ENCODE results near the gene FGD1. TPM values are rescaled to one million over a fixed set of nuclear protein-coding genes. Genes with fewer than 3 reads are reported as not detected.
"Not testable (repeated sequence)": the region's sequence is repeated elsewhere in the genome, so short reads cannot be mapped to it uniquely, and the experiment has no call there.

The FGD1 gene
- total and polyA plus RNA-seq, 3 donors from 2014 or later = 5.2 to 6.3 (median 6.0) TPM

DNA sequence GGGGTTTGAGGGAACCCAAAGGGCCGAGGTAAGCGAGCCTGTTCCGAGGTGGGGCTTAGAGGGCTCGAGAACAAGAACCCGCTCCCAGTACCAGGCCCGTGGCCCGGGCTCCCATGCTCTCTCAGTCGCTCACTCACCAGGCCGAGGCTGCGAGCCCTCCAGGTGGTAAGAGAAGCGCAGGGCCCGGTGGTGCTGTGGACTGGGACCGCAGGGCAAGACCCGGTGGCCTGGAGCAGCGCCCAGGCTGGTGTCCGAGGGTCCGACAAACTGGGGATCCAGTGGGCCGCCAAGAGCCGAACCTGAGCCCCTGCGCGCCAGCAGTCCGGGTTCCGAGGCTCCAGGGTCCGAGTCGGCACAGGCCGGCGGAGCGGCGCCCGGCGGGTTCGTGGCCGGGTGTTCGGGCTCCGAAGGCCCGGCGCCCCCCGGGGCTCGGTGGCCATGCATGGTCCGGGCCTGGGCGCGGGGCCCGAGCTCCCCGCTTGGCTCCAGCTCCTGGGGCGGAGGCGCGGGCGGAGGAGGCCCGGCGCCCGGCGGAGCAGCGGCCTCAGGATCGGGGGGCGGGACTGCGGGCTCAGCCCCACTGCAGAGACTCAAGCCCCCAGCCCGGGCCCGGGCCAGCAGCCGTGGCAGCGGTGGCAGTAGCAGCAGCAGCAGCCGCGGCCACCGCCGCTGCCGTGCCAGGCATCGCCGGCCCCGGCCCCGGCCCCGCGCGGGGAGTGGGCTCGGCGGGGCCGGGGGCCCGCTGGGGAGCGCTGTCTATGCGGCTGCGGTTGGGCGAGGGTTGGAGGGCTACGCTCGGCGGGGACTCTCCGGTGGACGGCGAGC, 833 bp downstream of the FGD1 start:
- Histone ChIP-seq H3K36me3 (ENCODE audit: low read depth, missing control alignments) (no peaks in the 10 kb centered on the region), H3K27ac (peak overlapping the region; percentile 50 to 72), H3K27me3 (no peaks in the 10 kb centered on the region), H3K4me3 (peak overlapping the region; percentile 56 to 69), H3K4me1 (no peaks in the 10 kb centered on the region), H3K9me3 (no peaks in the 10 kb centered on the region)
- no peak for TF ChIP-seq POLR2A (IDR thresholded peaks at IDR 0.05)
- TF ChIP-seq, protein P1, sequence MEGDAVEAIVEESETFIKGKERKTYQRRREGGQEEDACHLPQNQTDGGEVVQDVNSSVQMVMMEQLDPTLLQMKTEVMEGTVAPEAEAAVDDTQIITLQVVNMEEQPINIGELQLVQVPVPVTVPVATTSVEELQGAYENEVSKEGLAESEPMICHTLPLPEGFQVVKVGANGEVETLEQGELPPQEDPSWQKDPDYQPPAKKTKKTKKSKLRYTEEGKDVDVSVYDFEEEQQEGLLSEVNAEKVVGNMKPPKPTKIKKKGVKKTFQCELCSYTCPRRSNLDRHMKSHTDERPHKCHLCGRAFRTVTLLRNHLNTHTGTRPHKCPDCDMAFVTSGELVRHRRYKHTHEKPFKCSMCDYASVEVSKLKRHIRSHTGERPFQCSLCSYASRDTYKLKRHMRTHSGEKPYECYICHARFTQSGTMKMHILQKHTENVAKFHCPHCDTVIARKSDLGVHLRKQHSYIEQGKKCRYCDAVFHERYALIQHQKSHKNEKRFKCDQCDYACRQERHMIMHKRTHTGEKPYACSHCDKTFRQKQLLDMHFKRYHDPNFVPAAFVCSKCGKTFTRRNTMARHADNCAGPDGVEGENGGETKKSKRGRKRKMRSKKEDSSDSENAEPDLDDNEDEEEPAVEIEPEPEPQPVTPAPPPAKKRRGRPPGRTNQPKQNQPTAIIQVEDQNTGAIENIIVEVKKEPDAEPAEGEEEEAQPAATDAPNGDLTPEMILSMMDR (IDR thresholded peaks at IDR 0.05) = no peak
- intact Hi-C loops (cut with DNase I; ENCODE audit: low total_unique reads) = no loop called here
- 5% methylated on average over 11 of the region's 86 CpGs; no CpG with 5 or more reads in 1 of the 2 donors for WGBS, 2 donors
- peak; percentile 21 for DNase-seq

DNA sequence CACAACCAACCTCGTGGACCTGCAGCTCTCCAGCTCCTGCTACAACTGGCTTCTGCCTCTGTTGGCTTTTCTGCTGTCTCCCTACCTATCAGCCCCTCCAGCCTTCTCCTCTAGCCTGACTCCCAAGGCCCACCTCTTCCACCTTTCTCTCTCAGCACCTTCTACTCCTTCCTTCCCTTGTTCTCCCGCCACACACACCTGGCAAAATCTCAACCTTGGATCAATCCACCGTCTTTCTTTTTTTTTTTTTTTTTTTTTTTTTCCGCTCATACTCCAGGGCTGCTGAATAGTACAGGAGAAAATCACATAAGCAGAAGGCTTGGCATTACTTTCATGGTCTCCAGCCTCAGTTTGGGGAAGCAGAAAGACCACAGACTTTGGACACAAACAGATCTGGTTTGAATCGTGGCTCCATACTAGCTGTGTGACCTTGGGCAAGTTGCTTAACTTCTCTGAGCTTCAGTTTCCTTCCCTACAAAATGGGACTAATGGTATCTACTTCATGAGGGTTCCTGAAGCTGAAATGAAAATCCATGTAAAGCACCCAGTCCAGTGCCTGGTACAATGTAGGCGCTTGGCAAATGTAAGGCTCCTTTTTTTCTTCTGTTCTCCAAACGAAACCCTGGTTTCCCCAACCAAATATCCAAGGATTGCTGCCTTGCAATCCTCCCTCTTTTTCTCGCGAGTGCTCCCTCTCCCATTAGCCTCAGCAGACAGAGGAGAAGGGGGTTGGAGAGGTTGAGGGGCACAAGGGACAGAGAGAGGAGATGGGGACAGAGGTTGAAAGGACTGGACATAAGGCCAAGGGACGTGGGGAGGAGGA, 1.7 kb downstream of the FGD1 start:
- Histone ChIP-seq H3K4me1 (no peaks in the 10 kb centered on the region), H3K4me3 (peak overlapping the region; percentile 56 to 69), H3K9me3 (no peaks in the 10 kb centered on the region), H3K36me3 (ENCODE audit: low read depth, missing control alignments) (no peaks in the 10 kb centered on the region), H3K27me3 (no peaks in the 10 kb centered on the region), H3K27ac (peak overlapping the region; percentile 50 to 72)
- TF ChIP-seq, protein P1 (IDR thresholded peaks at IDR 0.05) = no peak
- TF ChIP-seq POLR2A (IDR thresholded peaks at IDR 0.05) = no peak
- no peak for DNase-seq
- intact Hi-C loops (cut with DNase I; ENCODE audit: low total_unique reads) = no loop called here
- 36 to 39% methylated on average over 8 to 10 of the region's 10 CpGs for WGBS, 2 donors

- H3K4me3 ChIP-seq = no peak overlapping the region
- 67 to 70% methylated on average over 2 to 6 of the region's 6 CpGs for WGBS, 2 donors
- intact Hi-C loops (cut with DNase I; ENCODE audit: low total_unique reads) = no loop called here
- no peak for DNase-seq
- no peaks in the 10 kb centered on the region for H3K9me3 ChIP-seq
- no peaks in the 10 kb centered on the region for H3K4me1 ChIP-seq
- no peak overlapping the region for H3K27ac ChIP-seq
- no peaks in the 10 kb centered on the region for H3K27me3 ChIP-seq
- no peaks in the 10 kb centered on the region for H3K36me3 ChIP-seq (ENCODE audit: low read depth, missing control alignments)
- no peak for TF ChIP-seq POLR2A (IDR thresholded peaks at IDR 0.05)
- TF ChIP-seq, protein P1 (IDR thresholded peaks at IDR 0.05) = no peak
Observed at GRCh38 chrX:54492340-54492739, 3.7 kb downstream of the FGD1 start.

DNA sequence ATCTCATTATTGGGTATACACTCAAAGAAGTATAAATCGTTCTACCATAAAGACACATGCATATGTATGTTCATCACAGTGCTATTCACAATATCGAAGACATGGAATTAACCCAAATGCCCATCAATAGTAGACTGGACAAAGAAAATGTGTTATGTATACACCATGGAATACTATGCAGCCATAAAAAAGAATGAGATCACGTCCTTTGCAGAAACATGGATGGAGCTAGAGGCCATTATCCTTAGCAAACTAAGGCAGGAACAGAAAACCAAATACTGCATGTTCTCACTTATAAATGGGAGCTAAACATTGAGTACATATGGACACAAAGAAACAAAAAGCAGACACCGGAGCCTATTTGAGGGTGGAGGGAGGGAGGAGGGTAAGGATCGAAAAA, 6.2 kb downstream of the FGD1 start:
- H3K4me3 ChIP-seq; H3K9me3 ChIP-seq; DNase-seq; H3K27ac ChIP-seq; H3K4me1 ChIP-seq; H3K27me3 ChIP-seq; intact Hi-C loops (cut with DNase I; ENCODE audit: low total_unique reads); H3K36me3 ChIP-seq (ENCODE audit: low read depth, missing control alignments): not testable (repeated sequence)
- WGBS, 2 donors = 88 to 96% methylated on average over 5 of the region's 5 CpGs

- DNase-seq = no peak
- 59 to 71% methylated on average over 2 to 3 of the region's 3 CpGs for WGBS, 2 donors
- TF ChIP-seq POLR2A (IDR thresholded peaks at IDR 0.05) = no peak
- TF ChIP-seq, protein P1 (IDR thresholded peaks at IDR 0.05) = no peak
- no peak overlapping the region for H3K4me3 ChIP-seq
- H3K27ac ChIP-seq = no peak overlapping the region
- no peaks in the 10 kb centered on the region for H3K9me3 ChIP-seq
- intact Hi-C loops (cut with DNase I; ENCODE audit: low total_unique reads) = no loop called here
- no peaks in the 10 kb centered on the region for H3K27me3 ChIP-seq
- H3K36me3 ChIP-seq (ENCODE audit: low read depth, missing control alignments) = no peaks in the 10 kb centered on the region
- no peaks in the 10 kb centered on the region for H3K4me1 ChIP-seq
Observed at GRCh38 chrX:54484666-54485065, 11.4 kb downstream of the FGD1 start.

Measured in testis (tissue), 3 donors.